Testis (tissue), 3 donors: Measurements from ENCODE around the gene CLEC10A. TPM values are rescaled to one million over a fixed set of nuclear protein-coding genes. Genes with fewer than 3 reads are reported as not detected.
"Not testable (repeated sequence)": the region's sequence is repeated elsewhere in the genome, so short reads cannot be mapped to it uniquely, and the experiment has no call there.

ENCODE experiments used
- DNase-seq: peaks from one replicate; pipeline ENCODE4 v3.0.0-alpha.2; 2019
- H3K27ac ChIP-seq, 2 donors: fragments of 200-600 bp; sonication (generic); one replicate each; pipeline ENCODE4 v1.5.1; 2019
- H3K27me3 ChIP-seq: fragments of 200-600 bp; sonication (generic); one replicate; pipeline ENCODE4 v1.5.1; 2019
- H3K36me3 ChIP-seq: fragments of 200-600 bp; sonication (generic); one replicate; pipeline ENCODE4 v1.5.1; 2017; ENCODE audit warnings: low read depth; ENCODE audit errors: missing control alignments
- H3K4me1 ChIP-seq: fragments of 200-600 bp; sonication (generic); one replicate; pipeline ENCODE4 v1.5.1; 2019
- H3K4me3 ChIP-seq, 2 donors: fragments of 200-600 bp; sonication (generic); one replicate each; pipeline ENCODE4 v1.5.1; 2017 to 2019
- H3K9me3 ChIP-seq: fragments of 200-600 bp; sonication (generic); one replicate; pipeline ENCODE4 v1.5.1; 2017
- CTCF ChIP-seq, 3 experiments: fragments of 450-650 bp in 2 of 3; fragments of 200-600 bp in 1 of 3; sonication (generic) in 1 of 3; IDR thresholded peaks; one replicate each; pipeline ENCODE4 v1.5.1; 2016 to 2019; ENCODE audit warnings: antibody characterized with exemption in 3 of 3, mild to moderate bottlenecking in 2 of 3, moderate library complexity in 1 of 3
- POLR2A ChIP-seq: fragments of 450-650 bp; IDR thresholded peaks from one replicate; pipeline ENCODE4 v1.6.1; 2017; ENCODE audit warnings: antibody characterized with exemption, mild to moderate bottlenecking, moderate library complexity
- WGBS, 2 donors: methylation state at CpG; one replicate each; pipeline ENCODE4 v1.1.5; 2018; 5-methylcytosine and 5-hydroxymethylcytosine counted together
- intact Hi-C: fragments of 100-400 bp; cut with DNase I; formaldehyde crosslinking; loops from one replicate; pipeline ENCODE4 v1.15.1; 2023; ENCODE audit warnings: low total_unique reads
- polyA plus RNA-seq: library from polyadenylated mRNA; stranded (reverse); fragments of 350-450 nt; fragmentation: Illumina TruSeq; extraction: RNeasy Lipid Tissue Mini Kit (QIAGEN cat#74804); gene quantifications from one replicate; pipeline ENCODE4 v1.2.3, GENCODE V29; 2014; ENCODE audit warnings: low read depth, low replicate concordance; ENCODE audit not compliant: insufficient read depth
- total RNA-seq, 2 donors: library from RNA; depleted of rRNA; stranded (reverse); fragments of >200 nt; gene quantifications; one replicate each; pipeline ENCODE4 v1.2.3, GENCODE V29; 2016

Gene CLEC10A
- total and polyA plus RNA-seq, 3 donors from 2014 or later = 3.5 to 11.7 (median 3.8) TPM

DNA sequence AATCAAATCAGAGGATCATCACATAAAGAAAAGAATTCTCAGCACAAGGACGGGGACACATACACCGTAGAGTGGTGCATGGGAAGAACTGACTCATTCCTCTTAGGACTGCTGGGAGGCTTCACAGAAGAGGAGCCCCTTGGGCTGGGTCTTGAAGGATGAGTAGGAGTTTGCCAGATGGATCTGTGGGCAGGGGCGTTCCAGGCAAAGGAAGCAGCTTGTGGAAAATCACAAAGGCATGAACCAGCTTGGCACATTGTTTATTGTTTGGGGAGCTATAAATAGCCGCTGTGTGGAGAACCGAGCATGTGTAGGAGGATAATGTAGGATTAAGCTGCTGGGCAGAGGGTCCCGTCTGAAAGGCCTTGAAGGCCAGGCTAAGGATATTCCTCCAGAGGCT, 31.1 kb downstream of the CLEC10A start:
- Histone ChIP-seq H3K36me3 (no peaks in the 10 kb centered on the region), H3K27me3 (no peaks in the 10 kb centered on the region), H3K27ac (no peak overlapping the region), H3K9me3 (no peaks in the 10 kb centered on the region), H3K4me1 (peaks cover 15% of the 10 kb centered on the region), H3K4me3 (no peak overlapping the region)
- WGBS, 2 donors = 64 to 73% methylated on average over 6 of the region's 6 CpGs
- intact Hi-C loops = no loop called here
- no peak for DNase-seq
- no peak for TF ChIP-seq POLR2A
- no peak for TF ChIP-seq CTCF (IDR thresholded peaks at IDR 0.05)

- Histone ChIP-seq H3K9me3 (no peaks in the 10 kb centered on the region), H3K27ac (peak overlapping the region; percentile 65 to 70), H3K27me3 (no peaks in the 10 kb centered on the region), H3K36me3 (no peaks in the 10 kb centered on the region), H3K4me3 (no peak overlapping the region), H3K4me1 (peaks cover 29% of the 10 kb centered on the region)
- intact Hi-C loops = no loop called here
- TF ChIP-seq CTCF (IDR thresholded peaks at IDR 0.05) = no peak
- no peak for TF ChIP-seq POLR2A
- 68 to 73% methylated on average over 6 of the region's 6 CpGs for WGBS, 2 donors
- DNase-seq = no peak
These were observed 32.5 kb downstream of the CLEC10A start for GRCh38 chr17:7047566-7047965.

DNA sequence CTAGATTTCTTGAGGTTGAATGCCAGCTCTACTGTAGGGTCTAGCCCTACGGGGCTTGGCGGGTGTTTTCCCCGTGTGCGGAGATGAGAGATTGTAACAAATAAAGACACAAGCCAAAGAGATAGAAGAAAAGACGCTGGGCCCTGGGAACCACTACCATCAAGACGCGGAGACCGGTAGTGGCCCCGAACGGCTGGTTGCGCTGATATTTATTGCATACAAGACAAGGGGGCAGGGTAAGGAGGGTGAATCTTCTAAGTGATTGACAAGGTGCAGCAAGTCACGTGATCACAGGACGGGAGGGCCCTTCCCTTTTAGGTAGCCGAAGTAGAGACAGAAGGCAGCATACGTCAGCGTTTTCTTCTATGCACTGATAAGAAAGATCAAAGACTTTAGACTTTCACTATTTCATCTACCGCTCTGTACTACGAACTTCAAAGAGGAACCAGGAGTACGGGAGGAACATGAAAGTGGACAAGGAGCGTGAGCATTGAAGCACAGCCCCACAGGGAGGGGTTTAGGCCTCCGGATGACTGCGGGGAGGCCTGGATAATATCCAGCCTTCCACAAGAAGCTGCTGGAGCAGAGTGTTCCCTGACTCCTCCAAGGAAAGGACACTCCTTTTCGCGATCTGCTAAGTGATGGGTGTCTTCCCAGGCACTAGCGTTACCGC, 33.2 kb downstream of the CLEC10A start:
- 4 to 6% methylated on average over 26 of the region's 26 CpGs for WGBS, 2 donors
- H3K27me3 ChIP-seq, H3K36me3 ChIP-seq, H3K9me3 ChIP-seq, intact Hi-C loops: not testable (repeated sequence)
- DNase-seq = peak; percentile 82
- peak overlapping the region; percentile 3 to 5 for H3K4me3 ChIP-seq
- peaks cover 33% of the 10 kb centered on the region for H3K4me1 ChIP-seq
- H3K27ac ChIP-seq = peak overlapping the region; percentile 65 to 70

GRCh38 chr17:7046127-7046724, 33.8 kb downstream of the CLEC10A start:
- H3K27me3 ChIP-seq = no peaks in the 10 kb centered on the region
- no peaks in the 10 kb centered on the region for H3K36me3 ChIP-seq
- intact Hi-C loops = no loop called here
- peaks cover 33% of the 10 kb centered on the region for H3K4me1 ChIP-seq
- no peak overlapping the region for H3K4me3 ChIP-seq
- DNase-seq = no peak
- peak overlapping the region; percentile 65 to 70 for H3K27ac ChIP-seq
- no peaks in the 10 kb centered on the region for H3K9me3 ChIP-seq
- WGBS, 2 donors = 10 to 14% methylated on average over 15 of the region's 15 CpGs
- TF ChIP-seq CTCF (IDR thresholded peaks at IDR 0.05) (no peak), POLR2A (no peak)

GRCh38 chr17:7045492-7046126, 34.4 kb downstream of the CLEC10A start:
- H3K4me1 ChIP-seq = peaks cover 33% of the 10 kb centered on the region
- intact Hi-C loops = no loop called here

More at GRCh38 chr17:7045492-7046126, 34.4 kb downstream of the CLEC10A start:
- Histone ChIP-seq H3K27me3 (no peaks in the 10 kb centered on the region), H3K36me3 (no peaks in the 10 kb centered on the region), H3K27ac (peak overlapping the region in 1 of 2 donors; percentile 70), H3K4me3 (no peak overlapping the region), H3K9me3 (no peaks in the 10 kb centered on the region)
- TF ChIP-seq POLR2A (no peak), CTCF (IDR thresholded peaks at IDR 0.05) (peak; percentile 64 to 87 (median 74))
- peak; percentile 69 for DNase-seq
- WGBS, 2 donors = 23 to 43% methylated on average over 4 to 5 of the region's 5 CpGs
